WTC11 (cell line): Measurements from ENCODE around the gene PSMB2. TPM values are rescaled to one million over a fixed set of nuclear protein-coding genes. Genes with fewer than 3 reads are reported as not detected.

Experiments used
- ATAC-seq: fragments of 200-7000 bp; cut with Tn5 transposase; 2 replicates; pipeline ENCODE4 v1.10.0; 2021; ENCODE audit warnings: mild to moderate bottlenecking, moderate library complexity
- CTCF ChIA-PET: fragments of 300-600 bp; sonication (Branson Sonifier 250); formaldehyde crosslinking; loops from one replicate; lab custom pipeline; 2021; ENCODE audit warnings: antibody characterized with exemption; lab: Charles Lee
- POLR2A ChIA-PET: fragments of 350-600 bp; sonication (Branson Sonifier 250); formaldehyde crosslinking; loops from one replicate; lab custom pipeline; 2021; ENCODE audit warnings: antibody characterized with exemption; lab: Charles Lee
- DNase-seq: peaks from one replicate; pipeline ENCODE4 v3.0.0; 2021; ENCODE audit warnings: low spot score
- H3K27ac Mint-ChIP-seq: 2 replicates; pipeline ENCODE4 v1.8.0; 2021; ENCODE audit warnings: mixed read lengths
- H3K27me3 Mint-ChIP-seq: 2 replicates; pipeline ENCODE4 v1.8.0; 2021; ENCODE audit warnings: low read depth, mild to moderate bottlenecking, moderate library complexity, mixed read lengths
- H3K36me3 Mint-ChIP-seq: 2 replicates; pipeline ENCODE4 v1.8.0; 2021; ENCODE audit warnings: mixed read lengths
- H3K4me1 Mint-ChIP-seq: 2 replicates; pipeline ENCODE4 v1.8.0; 2022; ENCODE audit warnings: mixed read lengths
- H3K4me3 Mint-ChIP-seq: 2 replicates; pipeline ENCODE4 v1.8.0; 2021; ENCODE audit warnings: mild to moderate bottlenecking, moderate library complexity, mixed read lengths
- H3K9me3 Mint-ChIP-seq: 2 replicates; pipeline ENCODE4 v1.8.0; 2021; ENCODE audit warnings: mixed read lengths
- ELF4 ChIP-seq: sonication (generic); formaldehyde crosslinking; IDR thresholded peaks from 2 replicates; pipeline ENCODE4 v1.8.1; 2022; ENCODE audit warnings: low read depth, mild to moderate bottlenecking, moderate library complexity, missing genetic modification reagents
- FOXJ3 ChIP-seq: sonication (generic); formaldehyde crosslinking; IDR thresholded peaks from 2 replicates; pipeline ENCODE4 v1.9.0; 2021; ENCODE audit warnings: missing genetic modification reagents, mild to moderate bottlenecking, borderline replicate concordance
- GTF2I ChIP-seq: fragments of 250-450 bp; sonication (Bioruptor Pico); conservative IDR thresholded peaks from 2 replicates; pipeline ENCODE4 v1.4.0; 2021; ENCODE audit warnings: mild to moderate bottlenecking
- JAZF1 ChIP-seq: fragments of 250-450 bp; sonication (Bioruptor Pico); IDR thresholded peaks from 2 replicates; pipeline ENCODE4 v1.9.0; 2021; ENCODE audit warnings: moderate library complexity, mild to moderate bottlenecking, inconsistent platforms
- NFATC4 ChIP-seq: fragments of 250-450 bp; sonication (Bioruptor Pico); IDR thresholded peaks from 2 replicates; pipeline ENCODE4 v1.9.0; 2021; ENCODE audit warnings: mild to moderate bottlenecking
- NFYB ChIP-seq: sonication (generic); formaldehyde crosslinking; conservative IDR thresholded peaks from 2 replicates; pipeline ENCODE4 v1.8.0; 2022; ENCODE audit warnings: low read depth, missing genetic modification reagents
- NR3C1 ChIP-seq: sonication (generic); formaldehyde crosslinking; conservative IDR thresholded peaks from 2 replicates; pipeline ENCODE4 v1.8.1; 2023; ENCODE audit warnings: low read depth, mild to moderate bottlenecking, missing genetic modification reagents
- SP1 ChIP-seq: sonication (generic); formaldehyde crosslinking; conservative IDR thresholded peaks from 2 replicates; pipeline ENCODE4 v1.8.1; 2022; ENCODE audit warnings: missing genetic modification reagents
- TP53 ChIP-seq: sonication (generic); formaldehyde crosslinking; IDR thresholded peaks from 2 replicates; pipeline ENCODE4 v1.8.1; 2023; ENCODE audit warnings: mild to moderate bottlenecking, missing genetic modification reagents
- ZNF219 ChIP-seq: sonication (generic); formaldehyde crosslinking; IDR thresholded peaks from 2 replicates; pipeline ENCODE4 v1.8.0; 2023; ENCODE audit warnings: missing genetic modification reagents, mild to moderate bottlenecking, borderline replicate concordance
- ZNF416 ChIP-seq: fragments of 250-450 bp; sonication (Bioruptor Pico); IDR thresholded peaks from 2 replicates; pipeline ENCODE4 v1.9.0; 2021; ENCODE audit warnings: mild to moderate bottlenecking, inconsistent platforms
- ZNF423 ChIP-seq: fragments of 250-450 bp; sonication (Bioruptor Pico); IDR thresholded peaks from 2 replicates; pipeline ENCODE4 v2.1.2; 2022; ENCODE audit warnings: mild to moderate bottlenecking, moderate library complexity
- total RNA-seq: library from RNA; stranded (reverse); gene quantifications from 3 replicates; pipeline ENCODE4 v1.2.3, GENCODE V29; 2021
- TF ChIP-seq, protein P1 (sequence below): sonication (generic); formaldehyde crosslinking; IDR thresholded peaks from 2 replicates; pipeline ENCODE4 v1.8.0; 2022; ENCODE audit warnings: missing genetic modification reagents
- TF ChIP-seq, protein P2 (sequence below): fragments of 250-450 bp; sonication (Bioruptor Pico); IDR thresholded peaks from 2 replicates; pipeline ENCODE4 v1.9.0; 2021; ENCODE audit warnings: mild to moderate bottlenecking
- TF ChIP-seq, protein P3 (sequence below): fragments of 250-450 bp; sonication (Bioruptor Pico); IDR thresholded peaks from 2 replicates; pipeline ENCODE4 v2.1.2; 2022; ENCODE audit warnings: mild to moderate bottlenecking, moderate library complexity
- TF ChIP-seq, protein P4 (sequence below): sonication (generic); formaldehyde crosslinking; conservative IDR thresholded peaks from 2 replicates; pipeline ENCODE4 v1.8.1; 2023; ENCODE audit warnings: mild to moderate bottlenecking, low read depth, missing genetic modification reagents, moderate library complexity
- TF ChIP-seq, protein P5 (sequence below): sonication (generic); formaldehyde crosslinking; IDR thresholded peaks from 2 replicates; pipeline ENCODE4 v1.8.1; 2023; ENCODE audit warnings: mild to moderate bottlenecking, missing genetic modification reagents, moderate library complexity

PSMB2 gene
- total RNA-seq, 1 experiment from 2014 or later: 76.7 TPM

DNA sequence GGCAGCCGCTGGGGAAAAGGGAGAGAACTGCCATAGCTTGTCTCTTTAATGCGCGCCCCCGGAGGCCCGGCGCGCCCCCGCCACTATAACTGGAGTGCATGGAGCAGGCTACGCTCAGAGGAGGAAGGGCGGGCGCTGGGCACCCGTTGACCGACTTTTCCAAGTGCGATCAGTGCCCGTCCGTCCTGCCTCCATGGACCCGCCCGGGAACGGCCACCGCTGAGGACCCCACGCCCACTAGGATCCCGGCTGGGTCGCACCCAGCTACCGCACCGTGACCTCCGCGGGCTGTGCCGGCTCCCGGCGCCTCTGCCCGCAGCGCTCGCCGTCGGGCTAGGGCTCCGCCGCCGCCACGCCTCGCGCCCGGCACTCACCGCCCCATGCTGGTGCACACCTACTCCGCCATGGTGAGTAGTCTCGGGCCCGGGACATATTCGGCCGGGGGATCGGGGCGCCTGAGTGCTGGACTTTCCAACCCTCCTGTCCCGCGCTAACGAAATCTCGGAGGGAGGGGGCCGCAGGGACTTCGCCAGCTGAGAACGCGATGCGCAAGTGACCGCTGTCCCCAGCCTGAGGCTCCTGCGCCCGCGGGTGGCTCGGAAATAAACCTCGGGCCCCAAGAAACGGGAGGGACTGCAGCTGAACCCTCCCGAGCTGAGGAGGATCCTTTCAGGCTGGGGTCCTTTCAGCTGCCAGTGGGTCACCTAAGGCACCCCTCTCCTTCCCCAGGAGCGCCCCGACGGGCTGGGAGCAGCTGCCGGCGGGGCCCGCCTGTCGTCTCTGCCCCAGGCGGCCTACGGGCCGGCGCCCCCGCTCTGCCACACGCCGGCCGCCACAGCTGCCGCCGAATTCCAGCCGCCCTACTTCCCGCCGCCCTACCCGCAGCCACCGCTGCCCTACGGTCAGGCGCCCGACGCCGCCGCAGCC is 67.9 kb downstream of the PSMB2 start, which contains the start of gene TFAP2E (continued):
- TF ChIP-seq, protein P1, sequence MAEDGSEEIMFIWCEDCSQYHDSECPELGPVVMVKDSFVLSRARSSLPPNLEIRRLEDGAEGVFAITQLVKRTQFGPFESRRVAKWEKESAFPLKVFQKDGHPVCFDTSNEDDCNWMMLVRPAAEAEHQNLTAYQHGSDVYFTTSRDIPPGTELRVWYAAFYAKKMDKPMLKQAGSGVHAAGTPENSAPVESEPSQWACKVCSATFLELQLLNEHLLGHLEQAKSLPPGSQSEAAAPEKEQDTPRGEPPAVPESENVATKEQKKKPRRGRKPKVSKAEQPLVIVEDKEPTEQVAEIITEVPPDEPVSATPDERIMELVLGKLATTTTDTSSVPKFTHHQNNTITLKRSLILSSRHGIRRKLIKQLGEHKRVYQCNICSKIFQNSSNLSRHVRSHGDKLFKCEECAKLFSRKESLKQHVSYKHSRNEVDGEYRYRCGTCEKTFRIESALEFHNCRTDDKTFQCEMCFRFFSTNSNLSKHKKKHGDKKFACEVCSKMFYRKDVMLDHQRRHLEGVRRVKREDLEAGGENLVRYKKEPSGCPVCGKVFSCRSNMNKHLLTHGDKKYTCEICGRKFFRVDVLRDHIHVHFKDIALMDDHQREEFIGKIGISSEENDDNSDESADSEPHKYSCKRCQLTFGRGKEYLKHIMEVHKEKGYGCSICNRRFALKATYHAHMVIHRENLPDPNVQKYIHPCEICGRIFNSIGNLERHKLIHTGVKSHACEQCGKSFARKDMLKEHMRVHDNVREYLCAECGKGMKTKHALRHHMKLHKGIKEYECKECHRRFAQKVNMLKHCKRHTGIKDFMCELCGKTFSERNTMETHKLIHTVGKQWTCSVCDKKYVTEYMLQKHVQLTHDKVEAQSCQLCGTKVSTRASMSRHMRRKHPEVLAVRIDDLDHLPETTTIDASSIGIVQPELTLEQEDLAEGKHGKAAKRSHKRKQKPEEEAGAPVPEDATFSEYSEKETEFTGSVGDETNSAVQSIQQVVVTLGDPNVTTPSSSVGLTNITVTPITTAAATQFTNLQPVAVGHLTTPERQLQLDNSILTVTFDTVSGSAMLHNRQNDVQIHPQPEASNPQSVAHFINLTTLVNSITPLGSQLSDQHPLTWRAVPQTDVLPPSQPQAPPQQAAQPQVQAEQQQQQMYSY: no peak
- TF ChIP-seq NFYB (CRISPR knock-in tag) (0 out of 2 replicates have a peak, but pooled peaks have one; percentile 16), TP53 (CRISPR knock-in tag) (no peak)

DNA sequence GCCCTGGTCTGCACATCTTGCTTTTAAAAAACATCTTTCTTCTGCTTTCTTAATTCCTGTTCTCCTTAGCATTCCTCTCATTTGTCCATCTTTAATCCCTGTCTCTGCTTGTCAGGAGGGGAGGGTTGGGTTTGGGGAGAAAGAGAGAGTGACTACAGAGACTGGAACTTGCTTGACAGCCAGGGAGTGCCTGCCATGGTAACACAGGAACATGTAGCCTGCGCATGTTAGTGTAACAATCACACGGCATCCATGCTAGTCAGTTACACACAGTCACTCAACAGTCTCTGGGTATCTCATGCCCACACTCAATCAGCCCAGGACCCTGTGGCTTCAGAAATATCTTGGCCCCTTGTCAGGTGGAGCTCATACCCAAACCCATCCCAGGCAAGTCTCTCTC is 69.0 kb downstream of the PSMB2 start:
- ChIA-PET POLR2A (no interaction called here), CTCF (interaction anchor here (0.6 to 4.5 kb wide), 9 partner anchors 8 to 522 kb away, joined by 3 to 35 read pairs (median 6); partner anchors contain the start of genes C1orf216 and CLSPN)
- DNase-seq: no peak
- H3K27ac Mint-ChIP-seq: no peak overlapping the region
- H3K27me3 Mint-ChIP-seq: peaks cover 83% of the 10 kb centered on the region
- peak overlapping the region; percentile 63 for H3K4me3 Mint-ChIP-seq
- TF ChIP-seq, protein P2, sequence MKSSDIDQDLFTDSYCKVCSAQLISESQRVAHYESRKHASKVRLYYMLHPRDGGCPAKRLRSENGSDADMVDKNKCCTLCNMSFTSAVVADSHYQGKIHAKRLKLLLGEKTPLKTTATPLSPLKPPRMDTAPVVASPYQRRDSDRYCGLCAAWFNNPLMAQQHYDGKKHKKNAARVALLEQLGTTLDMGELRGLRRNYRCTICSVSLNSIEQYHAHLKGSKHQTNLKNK (CRISPR knock-in tag): no peak
- TF ChIP-seq NFYB (CRISPR knock-in tag) (no peak), FOXJ3 (CRISPR knock-in tag) (no peak), NFATC4 (CRISPR knock-in tag) (no peak), ZNF219 (no peak), ZNF423 (no peak), ZNF416 (CRISPR knock-in tag) (no peak)
- TF ChIP-seq, protein P3, sequence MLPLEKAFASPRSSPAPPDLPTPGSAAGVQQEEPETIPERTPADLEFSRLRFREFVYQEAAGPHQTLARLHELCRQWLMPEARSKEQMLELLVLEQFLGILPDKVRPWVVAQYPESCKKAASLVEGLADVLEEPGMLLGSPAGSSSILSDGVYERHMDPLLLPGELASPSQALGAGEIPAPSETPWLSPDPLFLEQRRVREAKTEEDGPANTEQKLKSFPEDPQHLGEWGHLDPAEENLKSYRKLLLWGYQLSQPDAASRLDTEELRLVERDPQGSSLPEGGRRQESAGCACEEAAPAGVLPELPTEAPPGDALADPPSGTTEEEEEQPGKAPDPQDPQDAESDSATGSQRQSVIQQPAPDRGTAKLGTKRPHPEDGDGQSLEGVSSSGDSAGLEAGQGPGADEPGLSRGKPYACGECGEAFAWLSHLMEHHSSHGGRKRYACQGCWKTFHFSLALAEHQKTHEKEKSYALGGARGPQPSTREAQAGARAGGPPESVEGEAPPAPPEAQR (CRISPR knock-in tag): no peak
- H3K36me3 Mint-ChIP-seq: no peaks in the 10 kb centered on the region
- H3K4me1 Mint-ChIP-seq: peaks cover 32% of the 10 kb centered on the region
- no peak for ATAC-seq
- H3K9me3 Mint-ChIP-seq: no peaks in the 10 kb centered on the region

GRCh38 chr1:35571263-35571662 is 70.1 kb downstream of the PSMB2 start:
- ChIA-PET POLR2A (interaction anchor here (1.0 kb wide), 1 partner anchor 199 kb away, joined by 3 read pairs; no protein-coding TSS in a partner anchor), CTCF (interaction anchor here (1.4 to 2.4 kb wide), 5 partner anchors 14 to 156 kb away, joined by 3 to 14 read pairs (median 8); partner anchors contain the start of genes KIAA0319L and NCDN)
- Mint-ChIP-seq H3K4me1 (peaks cover 28% of the 10 kb centered on the region), H3K27me3 (peaks cover 74% of the 10 kb centered on the region), H3K27ac (no peak overlapping the region), H3K9me3 (no peaks in the 10 kb centered on the region), H3K36me3 (peaks cover 4% of the 10 kb centered on the region), H3K4me3 (no peak overlapping the region)
- ATAC-seq (no peak), DNase-seq (no peak)
- TF ChIP-seq GTF2I (CRISPR knock-in tag) (no peak), ZNF219 (no peak)

DNA sequence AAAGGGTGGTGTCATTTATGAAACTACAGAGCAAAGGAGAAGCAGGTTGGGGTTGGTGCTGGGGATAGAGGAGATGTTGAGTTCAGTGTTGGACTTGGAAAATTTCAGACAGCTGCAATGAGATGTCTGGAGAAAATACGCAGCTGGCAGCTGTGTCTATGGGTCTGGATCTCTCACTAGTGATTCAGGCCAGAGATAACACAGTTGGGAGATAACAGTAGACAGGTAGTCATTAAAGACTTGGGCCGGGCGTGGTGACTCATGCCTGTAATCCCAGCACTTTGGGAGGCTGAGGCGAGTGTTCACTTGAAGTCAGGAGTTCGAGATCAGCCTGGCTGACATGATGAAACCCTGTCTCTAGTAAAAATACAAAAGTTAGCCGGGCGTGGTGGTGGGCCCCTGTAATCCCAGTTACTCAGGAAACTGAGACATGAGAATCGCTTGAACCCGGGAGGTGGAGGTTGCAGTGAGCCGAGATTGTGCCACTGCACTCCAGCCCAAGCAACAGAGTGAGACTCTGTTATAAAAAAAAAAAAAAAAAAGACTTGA is 70.7 kb downstream of the PSMB2 start:
- ATAC-seq: no peak
- Mint-ChIP-seq H3K27ac (no peak overlapping the region), H3K4me3 (no peak overlapping the region), H3K36me3 (peaks cover 4% of the 10 kb centered on the region), H3K27me3 (peaks cover 68% of the 10 kb centered on the region), H3K4me1 (peaks cover 22% of the 10 kb centered on the region), H3K9me3 (no peaks in the 10 kb centered on the region)
- no peak for DNase-seq
- POLR2A ChIA-PET: interaction anchor here (1.0 kb wide), 1 partner anchor 200 kb away, joined by 3 read pairs; no protein-coding TSS in a partner anchor
- no peak for TF ChIP-seq NR3C1 (CRISPR knock-in tag)
- TF ChIP-seq, protein P4, sequence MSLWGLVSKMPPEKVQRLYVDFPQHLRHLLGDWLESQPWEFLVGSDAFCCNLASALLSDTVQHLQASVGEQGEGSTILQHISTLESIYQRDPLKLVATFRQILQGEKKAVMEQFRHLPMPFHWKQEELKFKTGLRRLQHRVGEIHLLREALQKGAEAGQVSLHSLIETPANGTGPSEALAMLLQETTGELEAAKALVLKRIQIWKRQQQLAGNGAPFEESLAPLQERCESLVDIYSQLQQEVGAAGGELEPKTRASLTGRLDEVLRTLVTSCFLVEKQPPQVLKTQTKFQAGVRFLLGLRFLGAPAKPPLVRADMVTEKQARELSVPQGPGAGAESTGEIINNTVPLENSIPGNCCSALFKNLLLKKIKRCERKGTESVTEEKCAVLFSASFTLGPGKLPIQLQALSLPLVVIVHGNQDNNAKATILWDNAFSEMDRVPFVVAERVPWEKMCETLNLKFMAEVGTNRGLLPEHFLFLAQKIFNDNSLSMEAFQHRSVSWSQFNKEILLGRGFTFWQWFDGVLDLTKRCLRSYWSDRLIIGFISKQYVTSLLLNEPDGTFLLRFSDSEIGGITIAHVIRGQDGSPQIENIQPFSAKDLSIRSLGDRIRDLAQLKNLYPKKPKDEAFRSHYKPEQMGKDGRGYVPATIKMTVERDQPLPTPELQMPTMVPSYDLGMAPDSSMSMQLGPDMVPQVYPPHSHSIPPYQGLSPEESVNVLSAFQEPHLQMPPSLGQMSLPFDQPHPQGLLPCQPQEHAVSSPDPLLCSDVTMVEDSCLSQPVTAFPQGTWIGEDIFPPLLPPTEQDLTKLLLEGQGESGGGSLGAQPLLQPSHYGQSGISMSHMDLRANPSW (CRISPR knock-in tag): no peak
- no peak for TF ChIP-seq JAZF1
- TF ChIP-seq, protein P5, sequence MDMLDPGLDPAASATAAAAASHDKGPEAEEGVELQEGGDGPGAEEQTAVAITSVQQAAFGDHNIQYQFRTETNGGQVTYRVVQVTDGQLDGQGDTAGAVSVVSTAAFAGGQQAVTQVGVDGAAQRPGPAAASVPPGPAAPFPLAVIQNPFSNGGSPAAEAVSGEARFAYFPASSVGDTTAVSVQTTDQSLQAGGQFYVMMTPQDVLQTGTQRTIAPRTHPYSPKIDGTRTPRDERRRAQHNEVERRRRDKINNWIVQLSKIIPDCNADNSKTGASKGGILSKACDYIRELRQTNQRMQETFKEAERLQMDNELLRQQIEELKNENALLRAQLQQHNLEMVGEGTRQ: no peak
- TF ChIP-seq SP1 (CRISPR knock-in tag): no peak
- no peak for TF ChIP-seq ELF4 (CRISPR knock-in tag)
- CTCF ChIA-PET: interaction anchor here (0.6 to 2.4 kb wide), 5 partner anchors 13 to 157 kb away, joined by 3 to 14 read pairs (median 8); partner anchors contain the start of genes KIAA0319L and NCDN
